Measurements from ENCODE around the gene RWDD2A.

The RWDD2A gene

GRCh38 chr6:83199173-83199862 is 6.2 kb downstream of the RWDD2A start:
- no peak for DNase-seq

GRCh38 chr6:83199863-83200225 is 6.7 kb downstream of the RWDD2A start:
- no peak for DNase-seq

GRCh38 chr6:83202031-83202430 is 8.9 kb downstream of the RWDD2A start:
- no peak for DNase-seq

- DNase-seq: peak; percentile 73
Measured at GRCh38 chr6:83215131-83216047, 22.2 kb downstream of the RWDD2A start.

- no peak for DNase-seq
Measured at GRCh38 chr6:83216806-83217205, 23.6 kb downstream of the RWDD2A start.

- no peak for DNase-seq
Measured at GRCh38 chr6:83218646-83219045, 25.5 kb downstream of the RWDD2A start.

- no peak for DNase-seq
Measured at GRCh38 chr6:83220121-83220520, 27.0 kb downstream of the RWDD2A start.

GRCh38 chr6:83221276-83221675 is 28.1 kb downstream of the RWDD2A start:
- no peak for DNase-seq

- DNase-seq: peak; percentile 43
Measured at GRCh38 chr6:83221889-83222479, 28.8 kb downstream of the RWDD2A start.

GRCh38 chr6:83226517-83226916 is 33.4 kb downstream of the RWDD2A start:
- DNase-seq: no peak

GRCh38 chr6:83231146-83231545 is 38.0 kb downstream of the RWDD2A start:
- DNase-seq: no peak

GRCh38 chr6:83247471-83247870 is 54.3 kb downstream of the RWDD2A start:
- no peak for DNase-seq
